SKM-1 treated with dmso at 0.1 percent for 144 hours (cell line): ENCODE data around the gene CEP164.

Source experiments
- DNase-seq: peaks from one replicate; lab custom pipeline; 2025; ENCODE audit not compliant: unreplicated experiment; lab: John Stamatoyannopoulos, UW

Gene CEP164

DNA sequence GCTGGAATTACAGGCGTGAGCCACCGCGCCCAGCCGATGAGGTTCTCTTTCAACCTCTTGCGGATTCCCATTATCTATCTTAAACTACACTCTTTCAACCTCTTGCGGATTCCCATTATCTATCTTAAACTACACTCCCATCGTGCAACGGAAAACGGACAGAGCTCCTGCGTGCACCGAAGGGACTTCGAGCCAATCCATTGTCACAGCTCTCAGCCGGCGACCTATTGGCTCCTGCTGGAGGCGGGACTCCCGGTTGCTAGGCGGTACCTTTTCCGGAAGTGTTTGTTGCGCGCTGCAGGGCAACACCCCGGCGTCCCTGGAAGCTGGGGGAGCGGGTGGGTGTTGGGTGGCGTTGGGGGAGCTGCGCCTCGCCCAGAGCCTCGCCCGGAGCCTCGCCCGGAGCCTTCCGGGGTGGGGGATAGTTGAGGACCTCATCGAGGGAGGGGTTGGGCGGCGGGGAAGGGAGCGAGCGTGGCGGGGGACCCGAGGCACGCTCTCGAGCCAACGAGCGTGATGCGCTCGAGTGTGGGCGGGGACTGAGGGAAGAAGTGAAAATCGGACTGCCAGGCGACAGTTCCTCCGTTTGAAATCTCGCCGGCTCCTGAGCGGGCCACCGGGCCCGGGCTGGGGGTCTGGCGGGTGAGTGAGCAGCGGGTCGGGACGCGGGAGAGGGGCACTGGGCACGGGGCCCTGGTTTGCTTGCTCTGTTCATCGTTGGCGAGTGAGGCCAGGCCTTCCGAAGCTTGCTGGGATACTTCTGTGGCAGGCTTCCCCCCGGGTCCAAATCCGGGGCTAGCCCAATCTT lies at the start of gene CEP164:
TSS of gene CEP164 (plus strand) at position 288 of the 808 bp plus-strand sequence. CDS start 10,733 bp downstream, outside the sequence.
- peak; percentile 94 for DNase-seq

- DNase-seq, result no peak
These were observed 49.3 kb upstream of the CEP164 start for GRCh38 chr11:117278347-117278746.

GRCh38 chr11:117279711-117280376 lies 47.8 kb upstream of the CEP164 start:
- DNase-seq, result no peak

DNA sequence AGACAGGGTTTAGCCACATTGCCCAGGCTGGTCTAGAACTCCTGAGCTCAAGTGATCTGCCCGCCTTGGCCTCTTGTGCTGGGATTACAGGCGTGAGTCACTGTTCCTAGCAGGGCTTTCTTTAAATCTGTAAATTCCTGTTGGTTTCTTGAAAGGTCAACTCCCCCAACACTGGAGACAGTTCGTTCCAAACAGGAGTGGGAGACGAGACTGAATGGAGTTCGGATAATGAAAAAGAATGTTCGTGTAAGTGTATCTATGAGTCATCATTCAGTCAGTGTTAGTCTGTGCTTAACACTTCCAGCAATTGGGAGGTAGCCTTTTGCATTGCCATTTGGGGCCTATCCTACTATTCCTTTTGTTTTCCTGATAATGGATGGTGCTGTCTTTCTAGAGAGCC lies 46.5 kb upstream of the CEP164 start:
- no peak for DNase-seq

DNA sequence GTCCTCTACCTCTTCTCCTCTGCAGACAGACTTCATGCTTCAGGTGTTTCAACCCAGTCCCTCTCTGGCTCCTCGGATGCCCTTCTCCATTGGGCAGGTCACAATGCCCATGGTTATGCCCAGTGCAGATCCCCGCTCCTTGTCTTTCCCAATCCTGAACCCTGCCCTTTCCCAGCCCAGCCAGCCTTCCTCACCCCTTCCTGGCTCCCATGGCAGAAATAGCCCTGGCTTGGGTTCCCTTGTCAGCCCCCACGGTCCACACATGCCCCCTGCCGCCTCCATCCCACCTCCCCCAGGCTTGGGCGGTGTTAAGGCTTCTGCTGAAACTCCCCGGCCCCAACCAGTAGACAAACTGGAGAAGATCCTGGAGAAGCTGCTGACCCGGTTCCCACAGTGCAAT lies 45.8 kb upstream of the CEP164 start:
- no peak for DNase-seq

DNA sequence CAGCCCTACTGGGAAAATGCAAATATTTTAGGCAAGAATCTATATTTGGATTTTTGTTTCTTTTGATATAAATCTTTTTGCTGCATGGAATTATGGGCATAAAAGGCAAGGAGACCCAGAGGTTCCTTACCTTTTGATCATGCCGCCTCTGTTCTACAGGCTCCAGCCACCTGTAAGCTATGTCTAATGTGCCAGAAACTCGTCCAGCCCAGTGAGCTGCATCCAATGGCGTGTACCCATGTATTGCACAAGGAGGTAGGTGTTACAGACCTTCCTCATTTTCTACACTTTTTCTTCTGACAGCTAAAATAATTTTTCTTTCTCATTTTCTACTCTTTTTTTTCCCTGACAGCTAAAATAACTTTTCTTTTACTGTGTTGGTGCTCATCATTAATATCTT lies 44.7 kb upstream of the CEP164 start:
- DNase-seq, result no peak

GRCh38 chr11:117284053-117284452 lies 43.6 kb upstream of the CEP164 start:
- DNase-seq, result no peak

GRCh38 chr11:117286588-117286987 lies 41.1 kb upstream of the CEP164 start:
- no peak for DNase-seq

- no peak for DNase-seq
These were observed 40.0 kb upstream of the CEP164 start for GRCh38 chr11:117287668-117288067.

- no peak for DNase-seq
These were observed 37.9 kb upstream of the CEP164 start for GRCh38 chr11:117289795-117290194.

DNA sequence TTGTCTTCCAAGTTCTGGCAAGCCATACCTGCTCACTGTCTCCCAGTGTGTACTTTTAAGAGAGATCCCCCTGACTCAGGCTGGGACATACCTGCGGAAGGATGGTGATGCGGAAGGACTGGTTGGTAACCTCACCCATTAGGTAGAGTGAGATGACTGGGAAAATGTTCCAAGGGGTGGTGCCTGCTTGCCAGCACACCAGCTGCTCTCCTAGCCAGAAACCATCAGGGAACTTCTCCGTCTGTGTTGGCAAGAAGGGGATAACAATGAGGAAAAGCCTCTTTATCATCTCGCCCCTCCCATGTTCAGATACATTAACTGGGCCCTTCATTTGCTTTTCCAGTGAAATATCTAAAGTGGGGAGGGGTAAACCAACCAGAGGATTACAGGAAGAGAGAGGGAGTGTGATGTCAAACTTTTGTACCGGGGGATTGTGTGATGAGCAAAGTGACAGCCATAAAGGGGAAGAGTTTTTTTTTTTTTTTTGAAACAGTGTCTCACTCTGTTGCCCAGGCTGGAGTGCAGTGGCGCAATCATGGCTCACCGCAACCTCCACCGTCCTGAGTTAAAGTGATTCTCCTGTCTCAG lies 36.8 kb upstream of the CEP164 start, which contains the start of gene BACE1-AS:
TSS of gene BACE1-AS (plus strand) at position 538 of the 588 bp plus-strand sequence.
- no peak for DNase-seq

DNA sequence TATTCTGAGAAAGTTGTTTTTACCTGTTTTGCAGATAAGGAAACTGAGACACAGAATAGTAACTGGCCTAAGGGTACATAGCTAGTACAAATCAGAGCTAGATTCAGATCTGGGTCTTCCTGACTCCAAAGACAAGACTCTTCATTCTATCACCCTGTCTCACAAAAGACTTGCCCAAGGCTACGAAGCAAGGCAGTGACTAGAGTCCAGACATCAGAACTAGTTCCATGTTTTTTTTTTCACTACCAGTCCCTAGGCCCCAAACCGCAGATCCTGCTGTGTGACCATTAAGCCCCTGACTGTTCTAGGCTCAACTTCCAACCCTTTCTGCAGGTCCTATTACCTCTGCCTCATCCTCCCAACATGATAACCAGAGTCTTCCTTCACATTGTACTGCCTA lies 35.0 kb upstream of the CEP164 start:
- no peak for DNase-seq

GRCh38 chr11:117295438-117296137 lies 32.1 kb upstream of the CEP164 start:
- no peak for DNase-seq

DNA sequence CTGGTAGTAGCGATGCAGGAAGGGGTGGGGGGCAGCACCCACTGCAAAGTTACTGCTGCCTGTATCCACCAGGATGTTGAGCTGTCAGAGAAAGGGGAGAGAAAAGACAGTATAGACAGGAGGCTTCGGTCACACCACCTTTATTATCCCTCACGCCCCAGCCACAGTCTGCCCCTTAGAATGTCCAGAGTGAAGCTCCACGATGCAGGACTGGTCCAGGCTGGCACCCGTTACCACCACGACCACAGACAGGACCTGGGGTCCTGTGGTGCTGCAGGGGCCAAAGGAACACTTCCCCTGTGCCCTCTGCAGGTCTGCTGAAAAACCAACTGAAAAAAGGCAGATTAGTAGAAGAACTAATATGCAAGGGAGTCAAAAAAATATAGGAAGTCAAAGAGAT lies 30.8 kb upstream of the CEP164 start:
- DNase-seq, result no peak

GRCh38 chr11:117298195-117298594 lies 29.5 kb upstream of the CEP164 start:
- DNase-seq, result no peak

DNA sequence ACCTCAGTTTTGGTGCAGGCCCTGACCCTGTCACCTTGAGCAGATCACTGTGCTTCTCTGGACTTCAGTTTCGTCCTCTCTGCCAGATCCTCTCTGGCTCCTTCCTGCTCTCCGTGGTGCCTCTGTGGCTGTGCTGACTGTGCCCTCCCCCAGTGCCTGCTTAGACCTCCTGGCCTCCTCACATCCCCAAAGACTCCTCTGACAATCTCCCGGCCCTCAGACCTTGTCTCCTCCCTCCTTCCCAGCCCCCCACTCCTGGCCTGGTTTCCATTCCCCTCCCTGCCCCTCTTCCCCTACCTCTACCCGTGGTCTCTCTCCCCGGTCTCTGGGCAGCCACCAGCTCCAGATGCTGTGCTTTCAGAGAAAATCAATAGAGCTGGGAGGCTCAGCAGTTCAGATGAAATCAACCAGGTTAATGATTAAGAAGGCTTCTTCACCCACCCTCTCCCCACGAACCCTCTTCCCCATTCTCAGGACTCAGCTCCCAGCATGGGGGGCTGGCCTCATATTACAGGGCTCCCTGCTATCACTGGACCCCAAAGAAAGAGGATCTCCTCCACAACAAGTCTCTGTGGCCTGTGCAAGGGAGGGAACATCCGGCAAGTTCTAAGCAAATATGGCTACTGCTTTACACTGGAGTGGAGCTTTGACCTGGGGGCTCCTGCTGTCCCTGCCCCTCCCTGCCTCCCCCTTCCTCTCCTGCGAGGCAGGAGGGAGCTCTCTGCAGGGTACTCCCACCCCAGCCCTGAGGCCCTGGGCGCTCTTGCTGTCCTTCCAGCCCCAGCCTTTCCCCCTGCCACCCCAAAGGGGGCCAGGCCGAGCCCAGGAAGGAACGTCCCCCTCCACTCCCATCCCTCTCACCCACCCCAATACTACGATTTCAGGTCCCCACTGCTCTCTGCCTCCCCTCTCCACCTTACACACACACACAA lies 28.0 kb upstream of the CEP164 start:
- DNase-seq, result no peak

DNA sequence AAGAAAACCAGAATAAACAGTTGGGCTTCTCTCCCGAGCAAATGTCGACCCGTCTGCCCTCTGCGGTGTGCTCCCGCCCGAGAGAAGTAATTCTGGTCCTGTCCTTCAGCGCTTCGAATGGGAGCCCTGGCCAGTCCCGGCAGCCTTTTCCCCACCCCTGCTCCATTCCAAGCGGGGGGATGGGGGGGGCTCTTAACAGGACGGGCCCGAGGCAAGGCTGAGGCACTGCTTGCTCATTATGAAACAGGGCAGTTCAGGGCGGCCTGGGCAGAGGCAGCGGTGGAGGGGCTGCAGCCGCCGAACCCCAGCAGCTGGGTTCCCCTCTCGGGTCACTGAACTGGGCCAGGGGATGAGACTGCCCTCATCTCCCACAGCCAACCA lies 27.4 kb upstream of the CEP164 start:
- DNase-seq, result no peak

DNA sequence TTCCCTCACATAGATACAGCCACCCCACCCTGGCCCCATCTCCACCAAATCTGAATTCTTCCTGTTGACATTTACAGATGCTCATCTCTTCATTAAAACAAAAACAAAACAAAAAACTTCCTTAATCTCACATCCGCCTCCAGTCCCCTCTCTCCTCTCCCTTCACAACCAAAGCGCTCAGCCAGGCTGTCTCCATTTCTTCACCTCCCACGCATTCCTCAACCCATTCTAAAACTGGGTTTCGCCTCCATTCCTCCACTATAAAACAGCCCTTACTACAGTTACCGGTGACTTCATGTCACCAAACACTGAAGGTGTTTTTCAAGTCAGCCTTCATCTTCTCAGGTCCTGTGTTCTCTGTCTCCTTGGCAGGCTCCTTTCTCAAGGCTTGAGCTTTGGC lies 26.9 kb upstream of the CEP164 start:
- no peak for DNase-seq

DNA sequence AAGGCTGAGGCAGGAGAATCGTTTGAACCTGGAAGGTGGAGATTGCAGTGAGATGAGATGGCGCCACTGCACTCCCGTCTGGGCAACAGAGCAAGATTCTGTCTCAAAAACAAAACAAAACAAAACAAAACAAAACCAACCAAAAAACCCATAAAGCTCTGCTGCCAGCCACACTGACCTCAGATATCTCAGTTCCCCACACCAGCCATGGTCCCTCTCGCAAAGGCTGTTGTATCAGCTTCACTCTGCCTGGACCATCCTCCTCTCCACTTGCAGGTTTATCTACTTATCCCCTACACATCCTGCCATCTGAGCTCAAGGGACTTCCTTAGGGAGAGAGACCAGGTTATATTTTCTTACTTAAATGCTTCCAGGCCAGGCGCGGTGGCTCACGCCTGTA lies 25.4 kb upstream of the CEP164 start:
- DNase-seq, result no peak

GRCh38 chr11:117303101-117303500 lies 24.6 kb upstream of the CEP164 start:
- no peak for DNase-seq
